GM18907 (cell line): ENCODE results near the gene ARMC10.
A peak's percentile ranks its signal among the peaks of the same experiment; 100 is the strongest.
"Not testable (repeated sequence)": the region's sequence is repeated elsewhere in the genome, so short reads cannot be mapped to it uniquely, and the experiment has no call there.

Experiments used
- ATAC-seq: cut with Tn5 transposase; IDR thresholded peaks from one replicate; pipeline ENCODE4 v1.9.1; 2021; ENCODE audit warnings: mild to moderate bottlenecking, moderate library complexity; ENCODE audit not compliant: unreplicated experiment

Gene ARMC10

GRCh38 chr7:103074519-103075336 is at the start of gene ARMC10, which contains the start of gene FBXL13:
TSS of gene ARMC10 (plus strand) at chr7:103075140. CDS start at chr7:103075273, 133 bp downstream.
TSS of gene FBXL13 (minus strand) at chr7:103074796.
- ATAC-seq: peak; percentile 93

- ATAC-seq: no peak
These were observed 49.6 kb upstream of the ARMC10 start for GRCh38 chr7:103025341-103025740.

GRCh38 chr7:103031024-103031423 is 43.9 kb upstream of the ARMC10 start:
- ATAC-seq: no peak

- ATAC-seq: no peak
These were observed 43.2 kb upstream of the ARMC10 start for GRCh38 chr7:103031781-103032180.

- ATAC-seq: not testable (repeated sequence)
These were observed 40.6 kb upstream of the ARMC10 start for GRCh38 chr7:103034318-103034717.

GRCh38 chr7:103037476-103037822 is 37.5 kb upstream of the ARMC10 start:
- no peak for ATAC-seq

- not testable (repeated sequence) for ATAC-seq
These were observed 36.9 kb upstream of the ARMC10 start for GRCh38 chr7:103037823-103038739.

GRCh38 chr7:103041815-103042214 is 33.1 kb upstream of the ARMC10 start:
- not testable (repeated sequence) for ATAC-seq

GRCh38 chr7:103048833-103049232 is 26.1 kb upstream of the ARMC10 start:
- ATAC-seq: no peak

- no peak for ATAC-seq
These were observed 23.4 kb upstream of the ARMC10 start for GRCh38 chr7:103051519-103051918.

- not testable (repeated sequence) for ATAC-seq
These were observed 18.9 kb upstream of the ARMC10 start for GRCh38 chr7:103056006-103056405.

- no peak for ATAC-seq
These were observed 16.8 kb upstream of the ARMC10 start for GRCh38 chr7:103058122-103058521.

GRCh38 chr7:103059471-103059870 is 15.5 kb upstream of the ARMC10 start:
- ATAC-seq: no peak

- no peak for ATAC-seq
These were observed 11.0 kb upstream of the ARMC10 start for GRCh38 chr7:103063895-103064294.

- peak; percentile 70 for ATAC-seq
These were observed 9.3 kb upstream of the ARMC10 start for GRCh38 chr7:103065667-103066066.

- ATAC-seq: no peak
These were observed 6.2 kb upstream of the ARMC10 start for GRCh38 chr7:103068414-103069403.

GRCh38 chr7:103071000-103071399 is 3.9 kb upstream of the ARMC10 start:
- ATAC-seq: no peak

- ATAC-seq: no peak
These were observed 886 bp upstream of the ARMC10 start for GRCh38 chr7:103073989-103074518.

GRCh38 chr7:103075337-103075918 is 488 bp downstream of the ARMC10 start:
- ATAC-seq: peak; percentile 56

- ATAC-seq: no peak
These were observed 1.8 kb downstream of the ARMC10 start for GRCh38 chr7:103076764-103077163.
